Upper lobe of left lung (tissue), 6 donors: ENCODE results near the gene PROX2. TPM values are rescaled to one million over a fixed set of nuclear protein-coding genes. Genes with fewer than 3 reads are reported as not detected.

ENCODE experiments used
- ATAC-seq, 2 donors: fragments of 200-7000 bp; cut with Tn5 transposase; one replicate each; pipeline ENCODE4 v1.9.1; 2022; ENCODE audit warnings: mild to moderate bottlenecking in 2 of 2, moderate library complexity in 2 of 2; ENCODE audit not compliant: low FRiP score in 2 of 2
- DNase-seq, 2 donors: peaks; one replicate each; pipeline ENCODE4 v3.0.0-alpha.2; 2019 to 2020
- H3K27ac ChIP-seq, 4 donors: fragments of 200-600 bp; sonication (generic); one replicate each; pipeline ENCODE4 v1.5.1; 2016 to 2019
- H3K27me3 ChIP-seq, 4 donors: fragments of 200-600 bp; sonication (generic); one replicate each; pipeline ENCODE4 v1.5.1; 2017 to 2019
- H3K36me3 ChIP-seq, 4 donors: fragments of 200-600 bp; sonication (generic); one replicate each; pipeline ENCODE4 v1.5.1; 2016 to 2019
- H3K4me1 ChIP-seq, 4 donors: fragments of 200-600 bp; sonication (generic); one replicate each; pipeline ENCODE4 v1.5.1; 2018 to 2019
- H3K4me3 ChIP-seq, 4 donors: fragments of 200-600 bp; sonication (generic); one replicate each; pipeline ENCODE4 v1.5.1; 2017 to 2019; ENCODE audit warnings: mild to moderate bottlenecking in 2 of 4, moderate library complexity in 1 of 4
- H3K9me3 ChIP-seq, 4 donors: fragments of 200-600 bp; sonication (generic); one replicate each; pipeline ENCODE4 v1.5.1; 2018 to 2019
- EP300 ChIP-seq, 4 donors: sonication (generic); formaldehyde crosslinking; IDR thresholded peaks; one replicate each; pipeline ENCODE4 v1.5.1; 2017; ENCODE audit warnings: antibody characterized with exemption in 4 of 4, control low read depth in 2 of 4
- POLR2A ChIP-seq, 4 donors: fragments of 450-650 bp; IDR thresholded peaks; one replicate each; pipeline ENCODE4 v1.5.1; 2016 to 2017; ENCODE audit warnings: antibody characterized with exemption in 4 of 4, mild to moderate bottlenecking in 2 of 4
- POLR2AphosphoS5 ChIP-seq, 2 donors: sonication (generic); formaldehyde crosslinking; IDR thresholded peaks; one replicate each; pipeline ENCODE4 v1.5.1; 2017; ENCODE audit warnings: antibody characterized with exemption in 2 of 2
- WGBS, 2 donors: methylation state at CpG; one replicate each; pipeline ENCODE4 v1.1.5; 2017 to 2018; 5-methylcytosine and 5-hydroxymethylcytosine counted together
- total RNA-seq, 6 donors: library from RNA; depleted of rRNA in 4 of 6; stranded (reverse); fragments of >200 nt in 4 of 6; gene quantifications; one replicate each; pipeline versions ENCODE4 v1.1.0 to v1.2.1, GENCODE V29; 2016 to 2021
- TF ChIP-seq, protein P1 (sequence below), 6 experiments: fragments of 450-650 bp in 4 of 6; fragments of 200-600 bp in 2 of 6; sonication (generic) in 2 of 6; IDR thresholded peaks; one replicate each; pipeline ENCODE4 v1.5.1; 2016 to 2019; ENCODE audit warnings: antibody characterized with exemption in 6 of 6
- donor health status: DM: no; HTN: no; CAD: no; lungs with moderate emphysema.
- donor health status: DM: no; HTN: yes; CAD: no; lungs with severe emphysema.

PROX2 gene
- total RNA-seq, 6 donors from 2014 or later = 0.07 to 0.11 TPM; not detected in 4

DNA sequence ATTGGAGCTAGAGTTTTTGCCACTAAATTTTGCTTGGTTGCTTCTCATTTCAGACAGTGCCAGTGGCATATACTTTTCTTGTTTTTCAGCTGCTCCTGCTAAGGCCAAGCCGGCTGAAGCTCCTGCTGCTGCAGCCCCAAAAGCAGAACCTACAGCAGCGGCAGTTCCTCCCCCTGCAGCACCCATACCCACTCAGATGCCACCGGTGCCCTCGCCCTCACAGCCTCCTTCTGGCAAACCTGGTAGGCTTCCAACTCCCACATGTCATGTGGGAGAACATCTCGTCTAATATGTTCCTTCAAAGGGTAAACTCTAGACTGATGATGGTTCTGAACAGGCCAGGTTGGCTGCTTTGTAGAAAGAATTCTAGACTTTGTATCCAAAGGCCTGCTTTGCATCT lies 16.8 kb upstream of the PROX2 start:
- peaks cover 50 to 94% (median 77%) of the 10 kb centered on the region in 4 donors for H3K36me3 ChIP-seq
- H3K27ac ChIP-seq = no peak overlapping the region
- WGBS, 2 donors = 79 to 81% methylated on average over 5 of the region's 5 CpGs

DNA sequence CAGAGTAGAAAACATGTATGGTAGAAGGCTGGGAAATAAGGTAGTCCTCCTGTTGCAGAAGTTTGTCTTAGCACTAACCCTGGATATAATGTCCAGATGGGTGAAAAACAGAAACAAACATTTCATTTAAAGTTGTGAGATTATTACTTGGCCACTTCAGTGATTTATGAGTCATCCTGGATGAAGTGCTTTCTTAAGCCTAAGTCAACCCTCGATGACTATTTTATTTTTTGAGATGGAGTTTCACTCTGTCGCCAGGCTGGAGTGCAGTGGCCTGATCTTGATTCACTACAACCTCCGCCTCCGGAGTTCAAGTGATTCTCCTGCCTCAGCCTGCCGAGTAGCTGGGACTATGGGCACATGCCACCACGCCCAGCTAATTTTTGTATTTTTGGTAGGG lies 15.9 kb upstream of the PROX2 start:
- no peaks in the 10 kb centered on the region for H3K9me3 ChIP-seq
- no peak overlapping the region for H3K27ac ChIP-seq
- ATAC-seq (peak in 1 of 2 donors; percentile 43), DNase-seq (peak in 1 of 2 donors; percentile 70)
- H3K4me1 ChIP-seq = peaks cover 8 to 18% (median 10%) of the 10 kb centered on the region in 4 donors
- 65 to 80% methylated on average over 4 to 6 of the region's 6 CpGs for WGBS, 2 donors
- no peaks in the 10 kb centered on the region for H3K27me3 ChIP-seq
- peaks cover 43 to 85% (median 69%) of the 10 kb centered on the region in 4 donors for H3K36me3 ChIP-seq
- no peak overlapping the region for H3K4me3 ChIP-seq
- TF ChIP-seq, protein P1, sequence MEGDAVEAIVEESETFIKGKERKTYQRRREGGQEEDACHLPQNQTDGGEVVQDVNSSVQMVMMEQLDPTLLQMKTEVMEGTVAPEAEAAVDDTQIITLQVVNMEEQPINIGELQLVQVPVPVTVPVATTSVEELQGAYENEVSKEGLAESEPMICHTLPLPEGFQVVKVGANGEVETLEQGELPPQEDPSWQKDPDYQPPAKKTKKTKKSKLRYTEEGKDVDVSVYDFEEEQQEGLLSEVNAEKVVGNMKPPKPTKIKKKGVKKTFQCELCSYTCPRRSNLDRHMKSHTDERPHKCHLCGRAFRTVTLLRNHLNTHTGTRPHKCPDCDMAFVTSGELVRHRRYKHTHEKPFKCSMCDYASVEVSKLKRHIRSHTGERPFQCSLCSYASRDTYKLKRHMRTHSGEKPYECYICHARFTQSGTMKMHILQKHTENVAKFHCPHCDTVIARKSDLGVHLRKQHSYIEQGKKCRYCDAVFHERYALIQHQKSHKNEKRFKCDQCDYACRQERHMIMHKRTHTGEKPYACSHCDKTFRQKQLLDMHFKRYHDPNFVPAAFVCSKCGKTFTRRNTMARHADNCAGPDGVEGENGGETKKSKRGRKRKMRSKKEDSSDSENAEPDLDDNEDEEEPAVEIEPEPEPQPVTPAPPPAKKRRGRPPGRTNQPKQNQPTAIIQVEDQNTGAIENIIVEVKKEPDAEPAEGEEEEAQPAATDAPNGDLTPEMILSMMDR (IDR thresholded peaks at IDR 0.05) = no peak
- no peak for TF ChIP-seq EP300 (IDR thresholded peaks at IDR 0.05)
- no peak for TF ChIP-seq POLR2AphosphoS5 (IDR thresholded peaks at IDR 0.05)
- no peak for TF ChIP-seq POLR2A (IDR thresholded peaks at IDR 0.05)

More for the DNA sequence above, 16.8 kb upstream of the PROX2 start:
- no peaks in the 10 kb centered on the region for H3K27me3 ChIP-seq
- H3K9me3 ChIP-seq = no peaks in the 10 kb centered on the region
- peaks cover 4 to 16% (median 10%) of the 10 kb centered on the region in 4 donors for H3K4me1 ChIP-seq
- TF ChIP-seq POLR2AphosphoS5 (IDR thresholded peaks at IDR 0.05) (no peak), POLR2A (IDR thresholded peaks at IDR 0.05) (no peak), EP300 (IDR thresholded peaks at IDR 0.05) (no peak)
- TF ChIP-seq, protein P1 (IDR thresholded peaks at IDR 0.05) = no peak
- ATAC-seq (no peak), DNase-seq (no peak)
- H3K4me3 ChIP-seq = no peak overlapping the region

DNA sequence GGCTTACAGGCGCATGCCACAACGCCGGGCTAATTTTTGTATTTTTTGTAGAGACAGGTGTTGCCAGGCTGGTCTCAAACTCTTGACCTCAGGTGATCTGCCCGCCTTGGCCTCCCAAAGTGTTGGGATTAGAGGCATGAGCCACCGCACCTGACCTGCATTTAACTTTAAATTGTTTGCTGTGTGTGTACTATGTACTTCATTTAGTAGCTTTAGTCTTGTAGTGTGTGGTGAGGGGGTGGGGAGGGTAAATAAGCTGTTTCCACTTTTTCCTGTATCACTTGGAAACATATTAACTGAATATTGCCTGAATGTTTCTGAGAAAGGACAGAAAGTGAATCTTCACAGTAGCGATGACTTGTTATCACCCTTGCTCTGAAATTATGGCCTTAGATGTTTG lies 14.3 kb upstream of the PROX2 start:
- no peak for TF ChIP-seq EP300 (IDR thresholded peaks at IDR 0.05)
- no peak for TF ChIP-seq POLR2A (IDR thresholded peaks at IDR 0.05)
- no peak for TF ChIP-seq POLR2AphosphoS5 (IDR thresholded peaks at IDR 0.05)
- H3K27me3 ChIP-seq = no peaks in the 10 kb centered on the region
- ATAC-seq = no peak
- no peak for DNase-seq
- no peaks in the 10 kb centered on the region for H3K9me3 ChIP-seq
- no peak overlapping the region for H3K27ac ChIP-seq
- H3K4me3 ChIP-seq = no peak overlapping the region
- WGBS, 2 donors = 93% methylated on average over 6 of the region's 6 CpGs
- H3K4me1 ChIP-seq = peaks cover 13 to 28% (median 23%) of the 10 kb centered on the region in 4 donors
- H3K36me3 ChIP-seq = peaks cover 31 to 85% (median 53%) of the 10 kb centered on the region in 4 donors

DNA sequence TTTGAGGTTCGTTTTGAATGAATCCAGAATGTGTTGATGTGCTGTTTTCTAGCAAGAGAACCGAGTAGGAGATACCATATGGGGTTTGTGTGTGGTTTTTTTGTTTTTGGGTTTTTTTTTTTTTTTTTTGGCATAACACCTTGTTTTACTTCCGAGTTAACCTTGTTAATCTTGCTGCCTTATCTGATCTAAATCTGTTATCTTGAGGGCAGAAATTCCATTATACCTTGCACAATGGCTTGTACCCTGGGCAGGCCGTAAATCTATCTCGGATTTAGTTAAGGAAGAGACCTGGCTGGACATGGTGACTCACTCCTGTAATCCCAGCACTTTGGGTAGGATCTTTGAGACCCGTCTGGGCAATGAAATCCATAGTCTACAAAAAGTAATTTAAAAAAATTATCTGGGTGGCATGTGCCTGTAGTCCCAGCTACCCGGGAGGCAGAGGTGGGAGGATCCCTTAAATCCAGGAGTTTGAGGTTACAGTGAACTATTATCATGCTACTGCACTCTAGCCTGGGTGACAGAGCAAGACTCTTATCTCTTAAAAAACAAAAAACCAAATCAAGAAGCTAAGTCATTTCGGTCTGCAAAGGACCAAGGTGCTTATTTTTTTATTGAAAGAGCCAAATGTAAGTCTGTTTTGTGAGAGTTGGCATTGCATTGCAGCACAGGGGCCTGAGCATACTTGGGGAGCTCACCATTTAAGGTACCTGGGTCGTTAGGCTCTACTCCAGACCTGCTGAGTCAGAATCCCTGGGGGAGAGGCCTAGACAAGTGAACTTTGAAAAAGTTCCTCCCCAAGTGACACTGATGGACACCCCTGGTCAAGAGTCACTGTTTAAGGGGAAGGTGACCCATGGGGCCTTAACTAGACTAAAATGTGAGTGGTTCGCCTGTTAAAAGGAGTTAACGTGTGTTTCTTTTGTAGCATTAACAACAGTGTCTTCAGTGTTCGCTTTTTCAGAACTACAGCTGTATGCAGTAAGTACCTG lies 12.5 kb upstream of the PROX2 start:
- no peak overlapping the region for H3K4me3 ChIP-seq
- H3K27ac ChIP-seq = peak overlapping the region in 1 of 4 donors; percentile 3
- DNase-seq = no peak
- H3K9me3 ChIP-seq = no peaks in the 10 kb centered on the region
- no peak for ATAC-seq
- H3K4me1 ChIP-seq = peaks cover 26 to 44% (median 36%) of the 10 kb centered on the region in 4 donors
- no peak for TF ChIP-seq POLR2A (IDR thresholded peaks at IDR 0.05)
- TF ChIP-seq EP300 (IDR thresholded peaks at IDR 0.05) = no peak
- TF ChIP-seq POLR2AphosphoS5 (IDR thresholded peaks at IDR 0.05) = no peak
- H3K36me3 ChIP-seq = peaks cover 15 to 68% (median 35%) of the 10 kb centered on the region in 4 donors
- H3K27me3 ChIP-seq = no peaks in the 10 kb centered on the region
- WGBS, 2 donors = 70 to 72% methylated on average over 12 of the region's 12 CpGs

DNA sequence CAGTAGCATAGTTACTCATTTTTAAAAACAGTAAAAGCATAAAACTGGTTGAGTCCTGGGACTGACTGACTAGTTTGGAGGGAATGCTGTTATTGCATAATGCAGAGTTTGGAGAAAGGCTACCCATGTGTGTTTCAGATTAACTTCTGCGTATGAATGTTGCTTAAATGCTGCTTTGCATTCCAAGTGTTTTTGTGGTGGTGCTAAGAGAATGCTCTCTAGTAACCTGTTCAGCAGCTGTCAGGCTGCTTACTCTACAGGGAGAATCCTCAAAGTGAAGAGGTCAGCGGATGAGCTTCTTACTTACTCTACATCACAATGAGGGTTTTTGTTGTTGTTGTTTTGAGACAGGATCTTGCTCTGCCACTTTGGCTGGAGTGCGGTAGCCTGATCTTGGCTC lies 10.1 kb upstream of the PROX2 start:
- Histone ChIP-seq H3K36me3 (peaks cover 1 to 43% (median 15%) of the 10 kb centered on the region in 4 donors), H3K27me3 (no peaks in the 10 kb centered on the region), H3K4me3 (no peak overlapping the region), H3K27ac (peak overlapping the region in 1 of 4 donors; percentile 18), H3K9me3 (no peaks in the 10 kb centered on the region), H3K4me1 (peaks cover 34 to 47% (median 41%) of the 10 kb centered on the region in 4 donors)
- WGBS, 2 donors = 58 to 74% methylated on average over 3 of the region's 3 CpGs
- TF ChIP-seq POLR2AphosphoS5 (IDR thresholded peaks at IDR 0.05) = peak in 1 of 2 donors; percentile 18
- no peak for TF ChIP-seq EP300 (IDR thresholded peaks at IDR 0.05)
- TF ChIP-seq, protein P1 (IDR thresholded peaks at IDR 0.05) = no peak
- no peak for DNase-seq
- peak in 1 of 2 donors; percentile 34 for ATAC-seq
